ENCODE results near the gene RBMX.

DNA sequence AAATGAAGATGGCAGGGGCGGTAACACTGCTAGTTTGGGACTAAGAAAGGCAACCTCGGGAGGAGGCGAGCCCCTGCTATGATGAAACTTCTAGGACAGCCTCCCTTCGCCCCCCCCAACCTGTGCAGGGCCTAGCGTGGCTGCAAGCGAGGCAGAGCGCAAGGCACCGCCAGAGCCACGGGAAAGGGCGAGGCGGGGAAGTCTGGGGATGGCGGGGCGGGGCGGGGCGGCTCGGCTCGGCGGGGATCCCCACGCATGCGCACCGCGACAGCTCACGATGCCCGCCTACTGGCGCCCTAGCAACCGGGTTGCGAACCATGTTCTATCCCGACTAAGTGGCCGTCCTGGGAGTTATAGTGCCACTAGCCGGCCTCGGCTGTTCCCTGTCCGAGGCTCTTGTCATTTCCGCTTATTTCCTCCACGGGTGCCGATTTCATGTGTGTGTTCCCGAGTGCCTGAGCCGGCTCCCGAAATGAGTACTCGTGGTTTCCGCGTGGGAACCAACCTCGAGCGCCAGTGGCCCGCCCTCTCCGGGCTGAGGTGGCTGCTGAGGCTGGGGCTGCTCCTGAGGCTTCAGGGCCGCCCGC lies 28.7 kb upstream of the RBMX start:
- TF ChIP-seq, protein P1, sequence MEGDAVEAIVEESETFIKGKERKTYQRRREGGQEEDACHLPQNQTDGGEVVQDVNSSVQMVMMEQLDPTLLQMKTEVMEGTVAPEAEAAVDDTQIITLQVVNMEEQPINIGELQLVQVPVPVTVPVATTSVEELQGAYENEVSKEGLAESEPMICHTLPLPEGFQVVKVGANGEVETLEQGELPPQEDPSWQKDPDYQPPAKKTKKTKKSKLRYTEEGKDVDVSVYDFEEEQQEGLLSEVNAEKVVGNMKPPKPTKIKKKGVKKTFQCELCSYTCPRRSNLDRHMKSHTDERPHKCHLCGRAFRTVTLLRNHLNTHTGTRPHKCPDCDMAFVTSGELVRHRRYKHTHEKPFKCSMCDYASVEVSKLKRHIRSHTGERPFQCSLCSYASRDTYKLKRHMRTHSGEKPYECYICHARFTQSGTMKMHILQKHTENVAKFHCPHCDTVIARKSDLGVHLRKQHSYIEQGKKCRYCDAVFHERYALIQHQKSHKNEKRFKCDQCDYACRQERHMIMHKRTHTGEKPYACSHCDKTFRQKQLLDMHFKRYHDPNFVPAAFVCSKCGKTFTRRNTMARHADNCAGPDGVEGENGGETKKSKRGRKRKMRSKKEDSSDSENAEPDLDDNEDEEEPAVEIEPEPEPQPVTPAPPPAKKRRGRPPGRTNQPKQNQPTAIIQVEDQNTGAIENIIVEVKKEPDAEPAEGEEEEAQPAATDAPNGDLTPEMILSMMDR (conservative IDR thresholded peaks at IDR 0.05; ENCODE audit: low read length) = no peak
- no peak for TF ChIP-seq EZH2phosphoT487 (IDR thresholded peaks at IDR 0.05; ENCODE audit: borderline replicate concordance)

All from Loucy (cell line).